Retina (tissue), 1 donor: ENCODE data around the gene DUS2.
"Not testable (repeated sequence)": the region's sequence is repeated elsewhere in the genome, so short reads cannot be mapped to it uniquely, and the experiment has no call there.

Source experiments
- DNase-seq: peaks from one replicate; pipeline ENCODE4 v3.0.0-alpha.2; 2016

Gene DUS2

GRCh38 chr16:68078701-68079375, 55.8 kb downstream of the DUS2 start:
- no peak for DNase-seq

- no peak for DNase-seq
These were observed 56.2 kb downstream of the DUS2 start for GRCh38 chr16:68079376-68079625.

- DNase-seq: no peak
These were observed 56.7 kb downstream of the DUS2 start for GRCh38 chr16:68079626-68080344.

- no peak for DNase-seq
These were observed 59.0 kb downstream of the DUS2 start for GRCh38 chr16:68081861-68082628.

GRCh38 chr16:68082629-68083238, 59.6 kb downstream of the DUS2 start:
- no peak for DNase-seq

- DNase-seq: no peak
These were observed 60.2 kb downstream of the DUS2 start for GRCh38 chr16:68083239-68083781.

GRCh38 chr16:68083861-68084503, 60.9 kb downstream of the DUS2 start:
- DNase-seq: no peak

GRCh38 chr16:68084504-68085258, 61.6 kb downstream of the DUS2 start:
- peak; percentile 95 for DNase-seq

GRCh38 chr16:68085259-68086071, 62.4 kb downstream of the DUS2 start, which contains the start of gene NFATC3:
NFATC3 (plus strand) TSS chr16:68085370; CDS start chr16:68085682, 312 bp downstream.
- peak; percentile 95 for DNase-seq

GRCh38 chr16:68086336-68086841, 63.3 kb downstream of the DUS2 start:
- DNase-seq: peak; percentile 33

GRCh38 chr16:68086860-68087268, 63.8 kb downstream of the DUS2 start:
- DNase-seq: no peak

GRCh38 chr16:68087688-68088087, 64.6 kb downstream of the DUS2 start:
- no peak for DNase-seq

- DNase-seq: no peak
These were observed 65.3 kb downstream of the DUS2 start for GRCh38 chr16:68088130-68088972.

GRCh38 chr16:68089067-68089466, 66.0 kb downstream of the DUS2 start:
- no peak for DNase-seq

GRCh38 chr16:68090130-68090529, 67.0 kb downstream of the DUS2 start:
- no peak for DNase-seq

GRCh38 chr16:68090533-68090932, 67.4 kb downstream of the DUS2 start:
- DNase-seq: no peak

GRCh38 chr16:68091380-68092261, 68.5 kb downstream of the DUS2 start:
- DNase-seq: no peak

- not testable (repeated sequence) for DNase-seq
These were observed 69.2 kb downstream of the DUS2 start for GRCh38 chr16:68092275-68092674.
